Liver (tissue), 9 donors: ENCODE results near the gene ZDHHC22. TPM values are rescaled to one million over a fixed set of nuclear protein-coding genes. Genes with fewer than 3 reads are reported as not detected.

Experiments
- DNase-seq: peaks from one replicate; pipeline ENCODE4 v3.0.0-alpha.2; 2017; ENCODE audit warnings: low spot score
- H3K27ac ChIP-seq, 2 donors: one replicate each; pipeline ENCODE4 v1.7.0; 2013; ENCODE audit warnings: inconsistent platforms in 2 of 2, low read length in 2 of 2, control low read depth in 1 of 2, low read depth in 1 of 2, mild to moderate bottlenecking in 1 of 2
- H3K27me3 ChIP-seq, 4 donors: one replicate each; pipeline versions ENCODE4 v1.6.1 to v1.7.0; 2013; ENCODE audit warnings: low read length in 3 of 4, inconsistent platforms in 1 of 4, mild to moderate bottlenecking in 1 of 4, moderate library complexity in 1 of 4; ENCODE audit not compliant: control insufficient read depth in 4 of 4, insufficient read depth in 4 of 4
- H3K36me3 ChIP-seq, 4 donors: one replicate each; pipeline versions ENCODE4 v1.6.1 to v1.7.0; 2013; ENCODE audit warnings: low read length in 3 of 4, mild to moderate bottlenecking in 3 of 4, low read depth in 1 of 4, moderate library complexity in 1 of 4; ENCODE audit not compliant: control insufficient read depth in 4 of 4, insufficient read depth in 3 of 4
- H3K4me1 ChIP-seq, 4 donors: one replicate each; pipeline versions ENCODE4 v1.6.1 to v1.7.0; 2013; ENCODE audit warnings: low read length in 3 of 4, mild to moderate bottlenecking in 3 of 4, moderate library complexity in 1 of 4; ENCODE audit not compliant: control insufficient read depth in 4 of 4, insufficient read depth in 4 of 4
- H3K4me3 ChIP-seq, 3 donors: one replicate each; pipeline versions ENCODE4 v1.6.1 to v1.7.0; 2013; ENCODE audit warnings: low read length in 3 of 3, control low read depth in 1 of 3, low read depth in 1 of 3, mild to moderate bottlenecking in 1 of 3
- H3K9ac ChIP-seq, 2 donors: one replicate each; pipeline ENCODE4 v1.7.0; 2013; ENCODE audit warnings: low read length in 2 of 2, mild to moderate bottlenecking in 2 of 2, moderate library complexity in 2 of 2, control low read depth in 1 of 2, low read depth in 1 of 2
- H3K9me3 ChIP-seq, 4 donors: one replicate each; pipeline versions ENCODE4 v1.6.1 to v1.7.0; 2013; ENCODE audit warnings: low read length in 3 of 4; ENCODE audit not compliant: control insufficient read depth in 4 of 4
- ATF3 ChIP-seq: IDR thresholded peaks from 2 replicates; pipeline ENCODE4 v1.6.1; 2016; ENCODE audit warnings: antibody characterized with exemption
- CTCF ChIP-seq: fragments of 150-350 bp; IDR thresholded peaks from 2 replicates; pipeline ENCODE4 v1.5.1; 2017; ENCODE audit warnings: improper control_type of control experiment, low read depth, low read length; ENCODE audit not compliant: missing input control
- EGR1 ChIP-seq, 2 donors: IDR thresholded peaks; 2 replicates each; pipeline ENCODE4 v1.6.1; 2016 to 2018; ENCODE audit warnings: antibody characterized with exemption in 2 of 2, low read depth in 2 of 2
- FOXA1 ChIP-seq: IDR thresholded peaks from 2 replicates; pipeline ENCODE4 v1.6.1; 2016; ENCODE audit warnings: antibody characterized with exemption
- FOXA2 ChIP-seq: IDR thresholded peaks from 2 replicates; pipeline ENCODE4 v1.6.1; 2016; ENCODE audit warnings: antibody characterized with exemption
- GABPA ChIP-seq, 2 donors: IDR thresholded peaks in 1 of 2; conservative IDR thresholded peaks in 1 of 2; 2 replicates each; pipeline ENCODE4 v1.6.1; 2016; ENCODE audit warnings: antibody characterized with exemption in 2 of 2, mild to moderate bottlenecking in 1 of 2, moderate library complexity in 1 of 2
- HNF4A ChIP-seq, 2 donors: conservative IDR thresholded peaks; 2 replicates each; pipeline ENCODE4 v1.6.1; 2016; ENCODE audit warnings: antibody characterized with exemption in 2 of 2, mild to moderate bottlenecking in 2 of 2
- HNF4G ChIP-seq: IDR thresholded peaks from 2 replicates; pipeline ENCODE4 v1.6.1; 2016; ENCODE audit warnings: antibody characterized with exemption
- JUND ChIP-seq, 2 donors: IDR thresholded peaks; 2 replicates each; pipeline ENCODE4 v1.6.1; 2016; ENCODE audit warnings: antibody characterized with exemption in 2 of 2
- MAX ChIP-seq: IDR thresholded peaks from 2 replicates; pipeline ENCODE4 v1.6.1; 2016; ENCODE audit warnings: antibody characterized with exemption
- NR2F2 ChIP-seq: IDR thresholded peaks from 2 replicates; pipeline ENCODE4 v1.6.1; 2016; ENCODE audit warnings: antibody characterized with exemption
- RAD21 ChIP-seq, 2 donors: IDR thresholded peaks; 2 replicates each; pipeline ENCODE4 v1.6.1; 2016; ENCODE audit warnings: antibody characterized with exemption in 2 of 2, mild to moderate bottlenecking in 2 of 2
- REST ChIP-seq: IDR thresholded peaks from 2 replicates; pipeline ENCODE4 v1.6.1; 2016; ENCODE audit warnings: antibody characterized with exemption, mild to moderate bottlenecking
- RXRA ChIP-seq, 2 donors: IDR thresholded peaks; 2 replicates each; pipeline ENCODE4 v1.6.1; 2017 to 2018; ENCODE audit warnings: antibody characterized with exemption in 2 of 2, mild to moderate bottlenecking in 1 of 2
- SP1 ChIP-seq: IDR thresholded peaks from 2 replicates; pipeline ENCODE4 v1.6.1; 2018; ENCODE audit warnings: antibody characterized with exemption, mild to moderate bottlenecking
- TAF1 ChIP-seq: conservative IDR thresholded peaks from 2 replicates; pipeline ENCODE4 v1.6.1; 2016; ENCODE audit warnings: antibody characterized with exemption, mild to moderate bottlenecking
- YY1 ChIP-seq: IDR thresholded peaks from 2 replicates; pipeline ENCODE4 v1.6.1; 2016; ENCODE audit warnings: antibody characterized with exemption, mild to moderate bottlenecking
- ZBTB33 ChIP-seq: IDR thresholded peaks from 2 replicates; pipeline ENCODE4 v1.6.1; 2016; ENCODE audit warnings: antibody characterized with exemption
- WGBS: extraction: QIAGEN DNeasy Blood & Tissue Kit; methylation state at CpG from one replicate; pipeline ENCODE4 v1.1.7; 2013; 5-methylcytosine and 5-hydroxymethylcytosine counted together
- polyA plus RNA-seq, 2 donors: library from polyadenylated mRNA; stranded (reverse) in 1 of 2; unstranded in 1 of 2; fragments of 200-250 nt in 1 of 2; fragments of >200 nt in 1 of 2; fragmentation: Nextera tagmentation in 1 of 2; extraction: Ambion mirVana in 1 of 2; gene quantifications; one replicate each; pipeline versions ENCODE4 v1.2.1 to v1.2.3, GENCODE V29; 2013 to 2015
- total RNA-seq, 2 donors: library from RNA; depleted of rRNA; stranded (reverse); fragments of >200 nt; gene quantifications; one replicate each; pipeline ENCODE4 v1.2.3, GENCODE V29; 2014
- donor health status: healthy.
- donor health status: healthy.
- donor health status: healthy.
- donor health status: healthy.
- donor health status: healthy.

Gene ZDHHC22
- total and polyA plus RNA-seq, 4 donors, result not detected

GRCh38 chr14:77189479-77189878 lies 47.9 kb upstream of the ZDHHC22 start:
- TF ChIP-seq MAX, result no peak
- no peak for TF ChIP-seq HNF4A (conservative IDR thresholded peaks at IDR 0.05)
- TF ChIP-seq CTCF, result no peak
- TF ChIP-seq RAD21 (IDR thresholded peaks at IDR 0.05), result no peak
- TF ChIP-seq SP1, result no peak
- TF ChIP-seq TAF1, result no peak
- TF ChIP-seq FOXA1, result no peak
- no peak for TF ChIP-seq JUND (IDR thresholded peaks at IDR 0.05)
- TF ChIP-seq HNF4G, result no peak
- no peak for TF ChIP-seq NR2F2
- TF ChIP-seq ATF3, result no peak
- no peak for TF ChIP-seq GABPA (IDR thresholded peaks at IDR 0.05 in 1 of 2, conservative IDR thresholded peaks at IDR 0.05 in 1 of 2)
- no peak for TF ChIP-seq RXRA (IDR thresholded peaks at IDR 0.05)
- no peak for TF ChIP-seq ZBTB33
- no peak for TF ChIP-seq FOXA2
- no peak for TF ChIP-seq YY1
- TF ChIP-seq EGR1 (IDR thresholded peaks at IDR 0.05; ENCODE audit: low read depth in 2 of 2), result no peak
- Histone ChIP-seq H3K27me3 (peaks cover 0 to 3% (median 0%) of the 10 kb centered on the region in 4 donors), H3K36me3 (no peaks in the 10 kb centered on the region), H3K9me3 (no peaks in the 10 kb centered on the region), H3K9ac (no peak overlapping the region), H3K4me1 (no peaks in the 10 kb centered on the region), H3K4me3 (no peak overlapping the region), H3K27ac (no peak overlapping the region)
- 64% methylated on average over 4 of the region's 4 CpGs for WGBS
- DNase-seq, result no peak

GRCh38 chr14:77187649-77188012 lies 46.0 kb upstream of the ZDHHC22 start:
- Histone ChIP-seq H3K36me3 (no peaks in the 10 kb centered on the region), H3K9ac (no peak overlapping the region), H3K9me3 (no peaks in the 10 kb centered on the region), H3K27me3 (peaks cover 0 to 3% (median 0%) of the 10 kb centered on the region in 4 donors), H3K27ac (no peak overlapping the region), H3K4me1 (no peaks in the 10 kb centered on the region), H3K4me3 (no peak overlapping the region)
- TF ChIP-seq TAF1 (no peak), YY1 (no peak), JUND (IDR thresholded peaks at IDR 0.05) (no peak), EGR1 (IDR thresholded peaks at IDR 0.05; ENCODE audit: low read depth in 2 of 2) (no peak), HNF4G (no peak), FOXA1 (no peak), ATF3 (no peak), GABPA (IDR thresholded peaks at IDR 0.05 in 1 of 2, conservative IDR thresholded peaks at IDR 0.05 in 1 of 2) (no peak), NR2F2 (no peak), FOXA2 (no peak), SP1 (no peak), RXRA (IDR thresholded peaks at IDR 0.05) (no peak), REST (no peak)
- no peak for DNase-seq
- 60% methylated on average over 3 of the region's 3 CpGs for WGBS
